GM23248 (cell line): Measurements from ENCODE around the gene C5AR2. TPM values are rescaled to one million over a fixed set of nuclear protein-coding genes. Genes with fewer than 3 reads are reported as not detected.

Experiments used
- DNase-seq: peaks from one replicate; pipeline ENCODE4 v3.0.0-alpha.2; 2015
- H2AFZ ChIP-seq: fragments of 200-600 bp; sonication (generic); 2 replicates; pipeline ENCODE4 v1.6.1; 2016; ENCODE audit warnings: antibody characterized with exemption
- H3F3A ChIP-seq: fragments of 200-600 bp; sonication (generic); 2 replicates; pipeline ENCODE4 v1.6.1; 2016; ENCODE audit warnings: mild to moderate bottlenecking, antibody characterized with exemption, mixed run types; ENCODE audit not compliant: insufficient read depth
- H3K27ac ChIP-seq: fragments of 200-600 bp; sonication (generic); 2 replicates; pipeline ENCODE4 v1.5.1; 2016; ENCODE audit warnings: mild to moderate bottlenecking
- H3K27me3 ChIP-seq: fragments of 200-600 bp; sonication (generic); replicated peaks from 2 replicates; pipeline ENCODE4 v1.6.1; 2016; ENCODE audit warnings: mild to moderate bottlenecking; ENCODE audit not compliant: insufficient read depth
- H3K36me3 ChIP-seq: fragments of 200-600 bp; sonication (generic); 2 replicates; pipeline ENCODE4 v1.6.1; 2016; ENCODE audit warnings: low read depth, mild to moderate bottlenecking
- H3K4me1 ChIP-seq: fragments of 200-600 bp; sonication (generic); 2 replicates; pipeline ENCODE4 v1.6.1; 2016; ENCODE audit warnings: mild to moderate bottlenecking; ENCODE audit not compliant: insufficient read depth
- H3K4me2 ChIP-seq: fragments of 200-600 bp; sonication (generic); one replicate; pipeline ENCODE4 v1.6.1; 2016; ENCODE audit warnings: mild to moderate bottlenecking; ENCODE audit not compliant: unreplicated experiment
- H3K4me3 ChIP-seq: fragments of 200-600 bp; sonication (generic); 2 replicates; pipeline ENCODE4 v1.5.1; 2016; ENCODE audit warnings: mild to moderate bottlenecking
- H3K79me2 ChIP-seq: fragments of 200-600 bp; sonication (generic); 2 replicates; pipeline ENCODE4 v1.6.1; 2016; ENCODE audit warnings: mild to moderate bottlenecking; ENCODE audit not compliant: insufficient read depth
- H3K9ac ChIP-seq: fragments of 200-600 bp; sonication (generic); 2 replicates; pipeline ENCODE4 v1.6.1; 2016; ENCODE audit warnings: mild to moderate bottlenecking
- H3K9me2 ChIP-seq: fragments of 200-600 bp; sonication (generic); 2 replicates; pipeline ENCODE4 v1.6.1; 2016; ENCODE audit warnings: mixed run types, mild to moderate bottlenecking, moderate library complexity; ENCODE audit not compliant: insufficient read depth
- H3K9me3 ChIP-seq: fragments of 200-600 bp; sonication (generic); one replicate; pipeline ENCODE4 v1.6.1; 2017; ENCODE audit warnings: low read depth
- H4K20me1 ChIP-seq: fragments of 200-600 bp; sonication (generic); 2 replicates; pipeline ENCODE4 v1.6.0; 2016; ENCODE audit not compliant: insufficient read depth
- EZH2 ChIP-seq: fragments of 200-600 bp; sonication (generic); IDR thresholded peaks from 2 replicates; pipeline ENCODE4 v1.6.1; 2018; ENCODE audit warnings: antibody characterized with exemption, mild to moderate bottlenecking; ENCODE audit not compliant: insufficient read depth, poor library complexity, severe bottlenecking
- EZH2phosphoT487 ChIP-seq: fragments of 200-600 bp; sonication (generic); IDR thresholded peaks from 2 replicates; pipeline ENCODE4 v1.6.1; 2018; ENCODE audit warnings: antibody characterized with exemption, moderate library complexity, mild to moderate bottlenecking, low read depth; ENCODE audit not compliant: insufficient read depth
- WGBS, 2 experiments: methylation state at CpG; one replicate each; pipeline ENCODE4 v1.1.6; 2015 to 2017; ENCODE audit warnings: low lambda C conversion rate in 2 of 2, low coverage in 1 of 2; ENCODE audit errors: missing lambda C conversion rate in 2 of 2; 5-methylcytosine and 5-hydroxymethylcytosine counted together
- in situ Hi-C: fragments of 300-500 bp; cut with MboI; formaldehyde crosslinking; loops from 2 replicates; pipeline ENCODE4 v1.15.0; 2020
- polyA plus RNA-seq: library from polyadenylated mRNA; unstranded; fragments of >200 nt; fragmentation: Nextera tagmentation; extraction: Ambion mirVana; gene quantifications from 2 replicates; pipeline ENCODE4 v1.2.1, GENCODE V29; 2016
- total RNA-seq: library from RNA; depleted of rRNA; stranded (reverse); fragments of >200 nt; shearing (Covaris generic); gene quantifications from 2 replicates; pipeline ENCODE4 v1.2.3, GENCODE V29; 2014; rRNA removed

Gene C5AR2
- total and polyA plus RNA-seq, 2 experiments from 2014 or later = 0.03 to 1.9 TPM

DNA sequence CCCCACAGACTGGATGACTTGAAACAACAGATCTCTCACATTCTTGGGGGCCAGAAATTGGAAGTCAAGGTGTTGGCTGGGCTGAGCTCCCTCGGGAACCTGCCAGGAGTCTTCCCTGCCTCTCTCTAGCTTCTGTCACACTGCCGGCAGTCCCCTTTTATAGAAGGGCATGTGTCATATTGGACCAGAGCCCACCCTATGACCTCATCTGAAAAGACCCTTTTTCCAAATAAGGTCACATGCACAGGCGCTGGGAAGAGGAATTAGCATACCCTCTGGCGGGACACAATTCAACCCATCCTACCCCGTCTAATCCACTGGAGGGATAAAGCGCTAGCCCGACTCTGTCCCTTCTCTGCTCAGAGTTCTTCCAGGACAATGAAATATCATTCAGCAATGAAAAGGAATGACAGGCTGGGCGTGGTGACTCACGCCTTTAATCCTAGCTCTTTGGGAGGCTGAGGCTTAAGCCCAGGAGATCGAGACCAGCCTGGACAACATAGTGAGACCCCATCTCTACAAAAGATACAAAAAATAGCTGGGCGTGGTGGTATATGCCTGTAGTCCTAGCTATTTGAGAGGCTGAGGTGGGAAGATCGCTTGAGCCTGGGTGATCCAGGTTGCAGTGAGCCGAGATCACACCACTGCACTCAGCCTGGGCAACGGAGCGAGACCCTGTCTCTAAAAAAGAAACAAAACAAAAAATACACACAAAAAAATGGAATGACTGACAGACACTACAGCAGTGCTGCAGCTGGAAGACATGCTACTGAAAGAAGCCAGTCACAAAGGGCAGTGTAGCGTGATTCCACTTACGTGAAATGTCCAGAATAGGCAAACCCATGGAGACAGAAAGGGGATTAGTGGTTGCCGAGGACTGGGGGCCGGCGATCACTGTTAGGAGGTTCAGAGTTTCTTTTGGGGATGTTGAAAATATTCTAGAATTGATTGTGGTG, 58.8 kb downstream of the C5AR2 start:
- Histone ChIP-seq H3K4me3 (no peak overlapping the region), H3K4me2 (no peak overlapping the region), H3K9me3 (no peaks in the 10 kb centered on the region), H4K20me1 (no peaks in the 10 kb centered on the region), H3K4me1 (no peaks in the 10 kb centered on the region), H3K27ac (no peak overlapping the region), H3F3A (no peaks in the 10 kb centered on the region), H3K9me2 (no peaks in the 10 kb centered on the region), H3K36me3 (no peaks in the 10 kb centered on the region), H3K27me3 (0 out of 2 replicates have a peak, but pooled peaks cover 4% of the 10 kb centered on the region), H3K9ac (no peak overlapping the region), H2AFZ (no peak overlapping the region), H3K79me2 (no peaks in the 10 kb centered on the region)
- peak; percentile 12 for DNase-seq
- no peak for TF ChIP-seq EZH2
- no peak for TF ChIP-seq EZH2phosphoT487
- 47 to 48% methylated on average over 20 of the region's 20 CpGs for WGBS, 2 experiments
- in situ Hi-C loops = no loop called here

GRCh38 chr19:47391510-47392223, 59.7 kb downstream of the C5AR2 start:
- no peak overlapping the region for H2AFZ ChIP-seq
- 32 to 35% methylated on average over 15 of the region's 15 CpGs for WGBS, 2 experiments
- no peak overlapping the region for H3K27ac ChIP-seq
- H3K9me2 ChIP-seq = no peaks in the 10 kb centered on the region
- in situ Hi-C loops = no loop called here
- H3K4me2 ChIP-seq = no peak overlapping the region
- no peak overlapping the region for H3K9ac ChIP-seq
- H3K4me1 ChIP-seq = no peaks in the 10 kb centered on the region
- no peak for TF ChIP-seq EZH2
- no peak for TF ChIP-seq EZH2phosphoT487
- peak; percentile 76 for DNase-seq
- no peaks in the 10 kb centered on the region for H3F3A ChIP-seq
- no peak overlapping the region for H3K4me3 ChIP-seq
- H3K36me3 ChIP-seq = no peaks in the 10 kb centered on the region
- no peaks in the 10 kb centered on the region for H4K20me1 ChIP-seq
- 0 out of 2 replicates have a peak, but pooled peaks cover 4% of the 10 kb centered on the region for H3K27me3 ChIP-seq
- no peaks in the 10 kb centered on the region for H3K79me2 ChIP-seq
- no peaks in the 10 kb centered on the region for H3K9me3 ChIP-seq

Other genes starting within 250 kb of the C5AR2 start
- gene ZC3H4, start 218.4 kb upstream of the C5AR2 start, total RNA-seq = 9.1 and 9.9 TPM in 2 replicates
- 6.0 and 7.0 TPM in 2 replicates for gene ZC3H4, start 218.4 kb upstream of the C5AR2 start, polyA plus RNA-seq
- gene SAE1, start 201.3 kb upstream of the C5AR2 start, total RNA-seq = 132 and 177 TPM in 2 replicates
- gene SAE1, start 201.3 kb upstream of the C5AR2 start, polyA plus RNA-seq = 143 and 154 TPM in 2 replicates
- 11.9 and 14.6 TPM in 2 replicates for gene BBC3, start 101.0 kb upstream of the C5AR2 start, total RNA-seq
- 6.2 and 6.3 TPM in 2 replicates for gene BBC3, start 101.0 kb upstream of the C5AR2 start, polyA plus RNA-seq
- gene CCDC9, start 75.7 kb upstream of the C5AR2 start, total RNA-seq = 7.3 and 11.1 TPM in 2 replicates
- 4.1 and 5.8 TPM in 2 replicates for gene CCDC9, start 75.7 kb upstream of the C5AR2 start, polyA plus RNA-seq
- 2.9 and 5.2 TPM in 2 replicates for gene INAFM1, start 57.3 kb upstream of the C5AR2 start, total RNA-seq
- 14.1 and 14.5 TPM in 2 replicates for gene INAFM1, start 57.3 kb upstream of the C5AR2 start, polyA plus RNA-seq
- 0.51 TPM in 1 of 2 replicates, not detected in the other for gene C5AR1, start 22.3 kb upstream of the C5AR2 start, total RNA-seq
- gene C5AR1, start 22.3 kb upstream of the C5AR2 start, polyA plus RNA-seq = 0.10 and 0.46 TPM in 2 replicates
- 11.0 and 13.2 TPM in 2 replicates for gene DHX34, start 17.1 kb downstream of the C5AR2 start, total RNA-seq
- 7.7 TPM in 2 replicates for gene DHX34, start 17.1 kb downstream of the C5AR2 start, polyA plus RNA-seq
- gene MEIS3, start 87.4 kb downstream of the C5AR2 start, total RNA-seq = 51.5 and 56.1 TPM in 2 replicates
- gene MEIS3, start 87.4 kb downstream of the C5AR2 start, polyA plus RNA-seq = 17.6 and 20.1 TPM in 2 replicates
- 0.38 TPM in 1 of 2 replicates, not detected in the other for gene SLC8A2, start 139.7 kb downstream of the C5AR2 start, total RNA-seq
- 0.11 TPM in 1 of 2 replicates, not detected in the other for gene SLC8A2, start 139.7 kb downstream of the C5AR2 start, polyA plus RNA-seq
- gene KPTN, start 152.0 kb downstream of the C5AR2 start, total RNA-seq = 3.1 and 18.3 TPM in 2 replicates
- 7.2 and 9.6 TPM in 2 replicates for gene KPTN, start 152.0 kb downstream of the C5AR2 start, polyA plus RNA-seq
- gene NAPA, start 182.9 kb downstream of the C5AR2 start, total RNA-seq = 94.1 and 110 TPM in 2 replicates
- 183 and 187 TPM in 2 replicates for gene NAPA, start 182.9 kb downstream of the C5AR2 start, polyA plus RNA-seq
- gene ZNF541, start 241.0 kb downstream of the C5AR2 start, total RNA-seq = not detected in 2 replicates
- gene ZNF541, start 241.0 kb downstream of the C5AR2 start, polyA plus RNA-seq = 0.11 and 0.15 TPM in 2 replicates